Astrocyte of the spinal cord (primary cell): ENCODE data around the gene RBM19.
"Not testable (repeated sequence)": the region's sequence is repeated elsewhere in the genome, so short reads cannot be mapped to it uniquely, and the experiment has no call there.

Experiments used
- DNase-seq: peaks from one replicate; pipeline ENCODE4 v3.0.0; 2011; ENCODE audit warnings: low read depth, low spot score
- H3K4me3 ChIP-seq: 2 replicates; pipeline ENCODE4 v1.5.1; 2011; ENCODE audit warnings: low read depth, mild to moderate bottlenecking, low read length, moderate library complexity
- in situ Hi-C: cut with HindIII; loops from 2 replicates; pipeline ENCODE4 v1.10.0; 2017; ENCODE audit warnings: low sequenced_read_pairs
- TF ChIP-seq, protein P1 (sequence below): IDR thresholded peaks from 2 replicates; pipeline ENCODE4 v1.5.1; 2012; ENCODE audit warnings: low read depth, mild to moderate bottlenecking, low read length, inconsistent platforms

Gene RBM19

DNA sequence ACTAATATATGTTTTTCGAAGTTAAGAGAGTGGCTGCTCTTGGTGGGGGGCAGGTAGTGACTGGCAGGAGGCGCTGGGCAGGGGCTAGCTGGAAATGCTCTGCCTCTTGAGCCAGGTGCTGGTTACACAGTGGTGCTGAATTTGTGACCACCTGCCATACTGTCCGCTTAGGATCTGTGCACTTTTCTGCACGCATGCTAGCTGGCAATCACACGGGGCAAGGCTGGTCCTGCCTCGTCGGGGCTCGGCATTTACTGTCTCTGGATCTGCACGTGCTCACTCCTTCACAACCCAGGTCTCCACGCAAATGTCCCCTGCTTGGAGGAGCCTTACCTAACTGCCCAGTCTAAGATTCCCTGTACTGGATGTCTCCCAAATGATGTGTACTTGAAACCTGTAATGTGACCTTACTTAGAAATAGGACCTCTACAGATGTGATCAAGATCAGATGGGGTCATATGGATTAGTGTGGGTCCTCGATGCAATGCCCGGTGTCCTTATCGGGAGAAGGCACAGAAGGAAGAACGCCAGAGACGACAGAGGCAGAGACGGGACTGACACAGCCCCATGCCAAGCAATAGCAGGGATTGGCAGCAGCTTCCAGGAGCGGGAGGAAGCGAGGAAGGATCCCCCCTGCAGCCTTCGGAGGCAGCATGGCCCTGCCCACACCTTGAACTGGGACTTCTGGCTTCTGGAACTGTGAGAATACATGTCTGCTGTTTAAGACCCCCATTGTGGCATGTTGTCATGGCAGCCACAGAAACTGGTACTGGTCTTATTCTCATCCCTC lies 59.5 kb downstream of the RBM19 start:
- in situ Hi-C loops = no loop called here
- TF ChIP-seq, protein P1, sequence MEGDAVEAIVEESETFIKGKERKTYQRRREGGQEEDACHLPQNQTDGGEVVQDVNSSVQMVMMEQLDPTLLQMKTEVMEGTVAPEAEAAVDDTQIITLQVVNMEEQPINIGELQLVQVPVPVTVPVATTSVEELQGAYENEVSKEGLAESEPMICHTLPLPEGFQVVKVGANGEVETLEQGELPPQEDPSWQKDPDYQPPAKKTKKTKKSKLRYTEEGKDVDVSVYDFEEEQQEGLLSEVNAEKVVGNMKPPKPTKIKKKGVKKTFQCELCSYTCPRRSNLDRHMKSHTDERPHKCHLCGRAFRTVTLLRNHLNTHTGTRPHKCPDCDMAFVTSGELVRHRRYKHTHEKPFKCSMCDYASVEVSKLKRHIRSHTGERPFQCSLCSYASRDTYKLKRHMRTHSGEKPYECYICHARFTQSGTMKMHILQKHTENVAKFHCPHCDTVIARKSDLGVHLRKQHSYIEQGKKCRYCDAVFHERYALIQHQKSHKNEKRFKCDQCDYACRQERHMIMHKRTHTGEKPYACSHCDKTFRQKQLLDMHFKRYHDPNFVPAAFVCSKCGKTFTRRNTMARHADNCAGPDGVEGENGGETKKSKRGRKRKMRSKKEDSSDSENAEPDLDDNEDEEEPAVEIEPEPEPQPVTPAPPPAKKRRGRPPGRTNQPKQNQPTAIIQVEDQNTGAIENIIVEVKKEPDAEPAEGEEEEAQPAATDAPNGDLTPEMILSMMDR = no peak
- no peak for DNase-seq
- no peak overlapping the region for H3K4me3 ChIP-seq

DNA sequence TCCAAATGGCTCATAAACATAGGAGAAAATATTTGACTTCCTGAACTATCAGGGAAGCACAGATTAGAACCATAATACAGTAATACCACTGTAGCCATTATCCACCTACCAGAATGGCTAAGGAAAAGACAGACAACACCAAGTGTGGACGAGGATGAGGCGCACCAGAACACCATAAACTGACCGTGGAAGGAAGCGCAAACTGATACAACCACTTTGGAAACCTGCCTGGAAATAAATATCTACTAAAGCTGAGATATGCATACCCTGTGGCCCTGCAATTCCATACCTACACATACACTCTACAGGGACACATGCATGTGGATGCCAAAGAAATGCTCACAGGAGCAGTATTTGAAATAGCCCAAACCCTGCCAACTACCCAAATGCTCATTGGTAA lies 60.3 kb downstream of the RBM19 start:
- in situ Hi-C loops = no loop called here
- H3K4me3 ChIP-seq = no peak overlapping the region
- TF ChIP-seq, protein P1 = no peak
- DNase-seq = no peak

DNA sequence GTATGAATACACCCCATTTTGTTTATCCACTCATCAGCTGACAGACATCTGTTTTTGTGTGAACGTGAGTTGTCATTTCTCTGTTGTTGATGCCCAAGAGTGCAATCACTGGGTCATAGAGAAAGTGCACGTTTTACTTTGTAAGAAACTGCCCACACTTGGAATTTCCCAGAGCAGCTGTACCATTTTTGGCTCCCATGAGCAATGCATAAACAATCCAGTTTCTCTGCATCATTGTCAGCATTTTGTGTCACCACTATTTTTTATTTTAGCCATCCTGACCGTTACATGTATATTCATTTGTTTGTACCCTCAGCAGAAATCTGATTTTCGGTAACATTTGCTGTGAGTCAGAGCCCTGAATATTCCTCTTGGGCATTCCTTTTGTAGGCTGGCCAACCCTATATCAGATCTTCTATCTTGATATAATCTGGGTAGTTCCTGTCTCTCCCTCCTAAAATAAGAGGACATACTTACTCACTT lies 62.7 kb downstream of the RBM19 start:
- TF ChIP-seq, protein P1 = no peak
- in situ Hi-C loops = no loop called here
- H3K4me3 ChIP-seq = no peak overlapping the region
- no peak for DNase-seq

DNA sequence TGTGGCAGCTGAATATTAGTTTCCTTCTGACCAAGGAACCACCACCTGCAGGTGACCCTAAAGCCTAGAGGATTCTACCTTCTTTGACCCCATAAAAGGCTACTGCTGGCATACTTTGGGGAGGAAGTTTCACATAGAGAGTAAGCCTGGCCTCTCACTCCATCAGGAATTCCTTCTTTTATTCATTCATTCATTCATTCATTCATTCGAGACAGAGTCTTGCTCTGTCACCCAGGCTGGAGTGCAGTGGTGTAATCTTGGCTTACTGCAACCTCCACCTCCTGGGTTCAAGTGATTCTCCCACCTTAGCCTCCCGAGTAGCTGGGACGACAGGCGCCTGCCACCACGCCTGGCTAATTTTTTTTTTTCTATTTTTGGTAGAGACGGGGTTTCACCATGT lies 64.8 kb downstream of the RBM19 start:
- H3K4me3 ChIP-seq, in situ Hi-C loops, DNase-seq: not testable (repeated sequence)

DNA sequence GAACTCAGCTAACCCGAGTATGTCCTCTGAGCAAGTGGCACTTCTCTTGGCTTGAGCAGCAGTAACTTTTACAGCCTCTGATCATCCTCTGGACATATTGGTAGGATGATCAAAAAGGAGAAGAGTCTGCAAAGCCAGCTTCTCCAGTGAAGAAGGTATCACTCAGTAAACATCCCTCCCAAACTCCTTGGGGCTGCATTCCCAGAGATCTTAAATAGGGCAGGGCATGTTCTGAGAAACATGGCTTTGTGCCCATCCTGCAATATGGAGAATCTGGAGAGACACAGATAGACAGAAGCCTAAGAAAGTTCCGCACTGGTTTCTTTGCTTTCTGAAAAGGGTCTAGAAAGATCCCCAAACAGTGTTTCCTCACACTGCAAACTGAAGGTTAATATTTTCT lies 65.4 kb downstream of the RBM19 start:
- TF ChIP-seq, protein P1 = no peak
- no peak for DNase-seq
- no peak overlapping the region for H3K4me3 ChIP-seq
- in situ Hi-C loops = no loop called here

DNA sequence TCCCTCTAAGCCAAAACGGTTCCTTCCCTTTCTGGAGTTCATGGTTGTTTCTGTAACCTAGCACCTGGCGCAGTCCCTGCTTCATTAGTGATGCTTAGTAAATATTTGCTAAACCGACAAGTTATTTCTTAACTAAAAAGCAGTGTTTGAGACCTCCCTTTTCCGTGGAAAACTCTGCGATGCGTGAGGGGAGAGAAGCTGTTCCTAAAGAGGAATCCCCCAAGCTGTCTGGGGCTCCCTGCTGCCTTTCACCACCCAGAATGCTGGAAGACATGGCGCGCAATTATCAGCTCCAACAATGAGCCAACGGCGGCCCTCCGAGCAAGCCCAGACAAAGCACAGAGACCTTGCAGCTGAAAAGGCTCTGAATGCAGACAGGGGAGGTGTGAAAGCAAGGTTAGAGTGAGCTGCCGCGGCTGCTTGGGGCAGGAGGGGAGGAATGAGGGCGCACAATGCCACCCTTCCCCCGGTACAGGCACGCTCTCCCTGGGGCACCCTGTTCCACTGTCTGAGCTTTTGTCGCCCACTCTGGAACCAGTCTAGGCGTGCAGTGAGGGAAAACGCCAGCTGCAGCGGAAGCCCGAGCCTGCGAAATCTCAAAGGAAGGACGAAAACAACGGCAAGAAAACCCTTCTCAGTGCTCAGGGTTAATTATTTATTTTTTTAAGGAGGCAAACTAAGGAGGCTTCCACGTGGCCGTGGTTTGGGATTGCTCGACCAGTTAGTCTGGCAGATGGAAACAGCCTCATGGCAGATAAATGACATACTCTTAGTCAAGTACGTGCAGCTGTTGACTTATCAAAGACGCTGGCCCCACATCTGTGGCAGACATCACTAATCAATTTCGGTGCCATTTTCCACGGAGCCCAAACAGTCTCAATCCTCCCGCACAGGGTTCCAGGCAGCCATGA lies 66.3 kb downstream of the RBM19 start:
- in situ Hi-C loops = no loop called here
- no peak for DNase-seq
- TF ChIP-seq, protein P1 = no peak
- no peak overlapping the region for H3K4me3 ChIP-seq
